Testis (tissue), 3 donors: ENCODE data around the gene CIB4. TPM values are rescaled to one million over a fixed set of nuclear protein-coding genes. Genes with fewer than 3 reads are reported as not detected.

Experiments used
- DNase-seq: peaks from one replicate; pipeline ENCODE4 v3.0.0-alpha.2; 2019
- H3K27ac ChIP-seq, 2 donors: fragments of 200-600 bp; sonication (generic); one replicate each; pipeline ENCODE4 v1.5.1; 2019
- H3K27me3 ChIP-seq: fragments of 200-600 bp; sonication (generic); one replicate; pipeline ENCODE4 v1.5.1; 2019
- H3K36me3 ChIP-seq: fragments of 200-600 bp; sonication (generic); one replicate; pipeline ENCODE4 v1.5.1; 2017; ENCODE audit warnings: low read depth; ENCODE audit errors: missing control alignments
- H3K4me1 ChIP-seq: fragments of 200-600 bp; sonication (generic); one replicate; pipeline ENCODE4 v1.5.1; 2019
- H3K4me3 ChIP-seq, 2 donors: fragments of 200-600 bp; sonication (generic); one replicate each; pipeline ENCODE4 v1.5.1; 2017 to 2019
- H3K9me3 ChIP-seq: fragments of 200-600 bp; sonication (generic); one replicate; pipeline ENCODE4 v1.5.1; 2017
- CTCF ChIP-seq, 3 experiments: fragments of 450-650 bp in 2 of 3; fragments of 200-600 bp in 1 of 3; sonication (generic) in 1 of 3; IDR thresholded peaks; one replicate each; pipeline ENCODE4 v1.5.1; 2016 to 2019; ENCODE audit warnings: antibody characterized with exemption in 3 of 3, mild to moderate bottlenecking in 2 of 3, moderate library complexity in 1 of 3
- POLR2A ChIP-seq: fragments of 450-650 bp; IDR thresholded peaks from one replicate; pipeline ENCODE4 v1.6.1; 2017; ENCODE audit warnings: antibody characterized with exemption, mild to moderate bottlenecking, moderate library complexity
- WGBS, 2 donors: methylation state at CpG; one replicate each; pipeline ENCODE4 v1.1.5; 2018; 5-methylcytosine and 5-hydroxymethylcytosine counted together
- intact Hi-C: fragments of 100-400 bp; cut with DNase I; formaldehyde crosslinking; loops from one replicate; pipeline ENCODE4 v1.15.1; 2023; ENCODE audit warnings: low total_unique reads
- polyA plus RNA-seq: library from polyadenylated mRNA; stranded (reverse); fragments of 350-450 nt; fragmentation: Illumina TruSeq; extraction: RNeasy Lipid Tissue Mini Kit (QIAGEN cat#74804); gene quantifications from one replicate; pipeline ENCODE4 v1.2.3, GENCODE V29; 2014; ENCODE audit warnings: low read depth, low replicate concordance; ENCODE audit not compliant: insufficient read depth
- total RNA-seq, 2 donors: library from RNA; depleted of rRNA; stranded (reverse); fragments of >200 nt; gene quantifications; one replicate each; pipeline ENCODE4 v1.2.3, GENCODE V29; 2016

The CIB4 gene
- total and polyA plus RNA-seq, 3 donors from 2014 or later = 7.5 to 30.6 (median 8.7) TPM

DNA sequence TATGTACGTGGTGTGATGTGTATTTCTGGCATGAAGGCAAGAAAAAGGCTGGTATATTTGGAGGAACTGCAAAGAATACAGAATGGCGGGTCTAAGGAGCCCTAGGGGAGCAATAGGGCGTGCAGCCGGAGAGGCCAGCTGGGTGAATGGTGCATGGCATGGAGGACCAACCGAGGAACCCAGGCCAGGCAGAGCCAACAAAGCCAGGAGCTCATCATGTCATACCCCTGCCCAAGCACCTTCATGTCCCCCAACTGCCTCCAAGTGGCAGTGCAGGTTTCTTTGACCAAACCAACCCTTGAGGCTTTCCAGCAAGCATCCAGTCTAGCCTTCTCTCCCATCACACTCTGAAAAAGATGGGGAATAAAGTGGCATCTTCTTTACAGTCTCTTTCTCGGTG is 42.4 kb upstream of the CIB4 start:
- Histone ChIP-seq H3K4me1 (no peaks in the 10 kb centered on the region), H3K27ac (no peak overlapping the region)
- no peak for DNase-seq

GRCh38 chr2:26682155-26682554 is 41.0 kb upstream of the CIB4 start:
- no peak overlapping the region for H3K27ac ChIP-seq

More for the DNA sequence above, 42.4 kb upstream of the CIB4 start:
- 90 to 93% methylated on average over 5 to 6 of the region's 6 CpGs for WGBS, 2 donors
- Histone ChIP-seq H3K4me3 (no peak overlapping the region), H3K36me3 (no peaks in the 10 kb centered on the region), H3K9me3 (no peaks in the 10 kb centered on the region), H3K27me3 (no peaks in the 10 kb centered on the region)
- intact Hi-C loops = no loop called here
- TF ChIP-seq CTCF (IDR thresholded peaks at IDR 0.05) (no peak), POLR2A (no peak)

DNA sequence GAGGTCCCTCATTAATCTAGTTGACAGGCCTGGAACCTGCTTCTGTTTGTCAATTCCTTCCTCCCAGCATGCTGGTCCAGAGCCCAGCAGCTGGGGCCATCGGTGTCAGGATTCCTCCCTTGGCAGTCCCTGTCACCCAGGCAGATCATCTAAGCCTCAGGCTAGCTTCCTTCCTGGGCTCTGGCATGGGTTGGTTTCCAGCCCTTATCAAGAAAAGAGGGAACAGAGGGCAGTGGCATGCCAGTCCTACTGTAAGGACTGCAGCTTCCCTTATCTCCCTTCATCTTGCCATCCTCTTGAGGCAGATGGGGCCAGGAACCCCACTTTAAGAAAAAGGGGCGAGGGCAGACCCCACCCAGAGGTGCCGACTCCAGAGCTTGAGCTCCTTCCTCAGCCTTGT is 40.5 kb upstream of the CIB4 start:
- TF ChIP-seq CTCF (IDR thresholded peaks at IDR 0.05) (no peak), POLR2A (no peak)
- intact Hi-C loops = no loop called here
- Histone ChIP-seq H3K27ac (no peak overlapping the region), H3K9me3 (no peaks in the 10 kb centered on the region), H3K27me3 (no peaks in the 10 kb centered on the region), H3K4me3 (no peak overlapping the region), H3K4me1 (no peaks in the 10 kb centered on the region), H3K36me3 (no peaks in the 10 kb centered on the region)
- WGBS, 2 donors = 94 to 100% methylated on average over 1 to 3 of the region's 3 CpGs
- DNase-seq = no peak

More at GRCh38 chr2:26682155-26682554, 41.0 kb upstream of the CIB4 start:
- H3K9me3 ChIP-seq = no peaks in the 10 kb centered on the region
- H3K36me3 ChIP-seq = no peaks in the 10 kb centered on the region
- no peak overlapping the region for H3K4me3 ChIP-seq
- DNase-seq = no peak
- 76 to 88% methylated on average over 8 of the region's 8 CpGs for WGBS, 2 donors
- no peaks in the 10 kb centered on the region for H3K4me1 ChIP-seq
- intact Hi-C loops = no loop called here
- TF ChIP-seq CTCF (IDR thresholded peaks at IDR 0.05) (no peak), POLR2A (no peak)
- no peaks in the 10 kb centered on the region for H3K27me3 ChIP-seq

- 80 to 89% methylated on average over 4 of the region's 4 CpGs for WGBS, 2 donors
- Histone ChIP-seq H3K4me1 (no peaks in the 10 kb centered on the region), H3K27me3 (no peaks in the 10 kb centered on the region), H3K36me3 (no peaks in the 10 kb centered on the region), H3K9me3 (no peaks in the 10 kb centered on the region), H3K27ac (no peak overlapping the region), H3K4me3 (no peak overlapping the region)
- no peak for DNase-seq
- TF ChIP-seq POLR2A (no peak), CTCF (IDR thresholded peaks at IDR 0.05) (no peak)
- intact Hi-C loops = no loop called here
Observed at GRCh38 chr2:26679867-26680266, 38.7 kb upstream of the CIB4 start.

DNA sequence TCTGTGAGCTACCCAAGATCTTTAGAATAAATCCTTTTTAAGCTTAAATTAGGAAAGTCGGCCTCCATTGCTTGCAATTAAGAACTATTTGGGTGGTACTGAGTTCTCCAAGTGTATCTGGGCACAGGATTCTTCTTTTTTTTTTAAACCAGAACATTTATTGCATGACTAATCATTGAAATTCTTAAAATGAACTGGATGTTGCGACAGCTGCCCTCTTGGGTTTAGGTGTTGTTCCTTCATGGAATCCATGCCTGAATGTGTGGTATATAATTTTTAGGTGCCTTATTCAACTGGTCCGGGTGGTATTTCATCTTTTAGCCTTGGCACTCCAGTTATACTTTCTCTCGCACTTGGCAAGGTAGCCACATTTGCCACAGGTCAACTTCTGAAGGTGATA is 36.9 kb upstream of the CIB4 start:
- intact Hi-C loops = no loop called here
- no peak for TF ChIP-seq CTCF (IDR thresholded peaks at IDR 0.05)
- TF ChIP-seq POLR2A = no peak
- Histone ChIP-seq H3K27ac (no peak overlapping the region), H3K27me3 (no peaks in the 10 kb centered on the region), H3K4me1 (no peaks in the 10 kb centered on the region), H3K4me3 (no peak overlapping the region), H3K9me3 (no peaks in the 10 kb centered on the region), H3K36me3 (no peaks in the 10 kb centered on the region)
- WGBS, 2 donors = 93 to 95% methylated on average over 4 of the region's 4 CpGs
- DNase-seq = no peak
